ENCODE measurements around the gene DENND4C.

The DENND4C gene

DNA sequence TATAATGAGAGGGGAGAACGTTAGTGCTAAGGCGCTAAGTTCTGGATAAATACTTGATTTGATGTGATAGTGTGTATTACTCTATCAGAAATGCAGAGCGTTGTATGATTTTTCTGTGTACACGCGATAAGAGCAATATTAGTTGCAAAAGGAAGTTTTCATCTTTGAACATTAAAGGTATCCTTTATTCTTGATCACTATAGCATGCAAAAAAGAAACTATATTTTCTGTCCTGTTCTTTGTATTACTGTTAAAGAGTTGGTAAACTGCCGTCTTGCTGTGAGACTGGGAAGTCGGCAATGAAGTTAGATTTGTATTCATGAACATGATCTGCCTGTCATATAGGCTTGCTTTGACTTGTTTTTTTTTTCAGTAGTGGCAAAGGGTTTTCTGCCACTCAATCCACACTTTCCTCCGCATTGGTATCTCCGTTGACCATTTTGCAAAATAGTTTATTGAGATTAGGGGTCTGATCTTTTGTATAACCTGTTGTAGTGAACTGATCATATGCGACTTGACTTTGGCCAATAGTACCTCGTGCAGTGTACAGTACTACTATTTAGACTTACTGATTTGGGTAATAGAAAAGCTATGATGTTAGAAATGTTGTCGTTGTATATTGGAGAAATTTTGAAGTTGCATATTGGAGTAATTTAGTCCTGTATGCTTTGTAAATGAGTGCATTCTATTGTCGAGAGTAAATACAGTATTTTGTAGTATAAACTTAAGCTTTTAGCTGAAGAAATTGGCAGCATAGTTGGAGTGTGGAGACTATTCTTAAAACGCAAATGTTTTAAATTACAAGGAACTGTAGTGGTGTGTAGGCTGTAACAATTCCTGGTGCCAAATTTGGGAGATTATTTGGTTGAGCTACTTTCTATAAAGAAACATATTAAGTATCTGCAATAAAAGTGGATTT, 1.7 kb downstream of the DENND4C start:
- Histone ChIP-seq H3K4me1 (ENCODE audit: control insufficient read depth, insufficient read depth, low read length) (peaks cover 9% of the 10 kb centered on the region; the same call in 1 of the 2 replicates), H3K27ac (ENCODE audit: extremely low read depth, low read depth, low read length) (peak overlapping the region; percentile 96; the same call in 1 of the 2 replicates), H3K36me3 (ENCODE audit: control insufficient read depth in 2 of 2, insufficient read depth in 1 of 2, low read length in 2 of 2) (no peaks in the 10 kb centered on the region; a peak in 1 of 3 replicates), H3K4me3 (ENCODE audit: low read depth, low read length) (peak overlapping the region; percentile 92), H3K9me3 (ENCODE audit: control insufficient read depth, insufficient read depth, low read depth, low read length) (no peaks in the 10 kb centered on the region)
- TF ChIP-seq ZNF10 (tag by site-specific recombination; IDR thresholded peaks at IDR 0.05) (no peak), YY1 (tag by site-specific recombination; IDR thresholded peaks at IDR 0.05) (no peak), ZNF785 (tag by site-specific recombination; IDR thresholded peaks at IDR 0.05) (no peak), SCRT1 (tag by site-specific recombination; IDR thresholded peaks at IDR 0.05; ENCODE audit: borderline replicate concordance) (peak; percentile 46; the same call in 1 of the 2 replicates), ZBTB17 (tag by site-specific recombination; IDR thresholded peaks at IDR 0.05) (peak; percentile 42), ZBTB20 (tag by site-specific recombination; IDR thresholded peaks at IDR 0.05) (0 out of 2 replicates have a peak, but pooled peaks have one; percentile 23)
- TF ChIP-seq, protein P1, sequence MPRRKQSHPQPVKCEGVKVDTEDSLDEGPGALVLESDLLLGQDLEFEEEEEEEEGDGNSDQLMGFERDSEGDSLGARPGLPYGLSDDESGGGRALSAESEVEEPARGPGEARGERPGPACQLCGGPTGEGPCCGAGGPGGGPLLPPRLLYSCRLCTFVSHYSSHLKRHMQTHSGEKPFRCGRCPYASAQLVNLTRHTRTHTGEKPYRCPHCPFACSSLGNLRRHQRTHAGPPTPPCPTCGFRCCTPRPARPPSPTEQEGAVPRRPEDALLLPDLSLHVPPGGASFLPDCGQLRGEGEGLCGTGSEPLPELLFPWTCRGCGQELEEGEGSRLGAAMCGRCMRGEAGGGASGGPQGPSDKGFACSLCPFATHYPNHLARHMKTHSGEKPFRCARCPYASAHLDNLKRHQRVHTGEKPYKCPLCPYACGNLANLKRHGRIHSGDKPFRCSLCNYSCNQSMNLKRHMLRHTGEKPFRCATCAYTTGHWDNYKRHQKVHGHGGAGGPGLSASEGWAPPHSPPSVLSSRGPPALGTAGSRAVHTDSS (tag by site-specific recombination; IDR thresholded peaks at IDR 0.05), result no peak
- TF ChIP-seq, protein P2, sequence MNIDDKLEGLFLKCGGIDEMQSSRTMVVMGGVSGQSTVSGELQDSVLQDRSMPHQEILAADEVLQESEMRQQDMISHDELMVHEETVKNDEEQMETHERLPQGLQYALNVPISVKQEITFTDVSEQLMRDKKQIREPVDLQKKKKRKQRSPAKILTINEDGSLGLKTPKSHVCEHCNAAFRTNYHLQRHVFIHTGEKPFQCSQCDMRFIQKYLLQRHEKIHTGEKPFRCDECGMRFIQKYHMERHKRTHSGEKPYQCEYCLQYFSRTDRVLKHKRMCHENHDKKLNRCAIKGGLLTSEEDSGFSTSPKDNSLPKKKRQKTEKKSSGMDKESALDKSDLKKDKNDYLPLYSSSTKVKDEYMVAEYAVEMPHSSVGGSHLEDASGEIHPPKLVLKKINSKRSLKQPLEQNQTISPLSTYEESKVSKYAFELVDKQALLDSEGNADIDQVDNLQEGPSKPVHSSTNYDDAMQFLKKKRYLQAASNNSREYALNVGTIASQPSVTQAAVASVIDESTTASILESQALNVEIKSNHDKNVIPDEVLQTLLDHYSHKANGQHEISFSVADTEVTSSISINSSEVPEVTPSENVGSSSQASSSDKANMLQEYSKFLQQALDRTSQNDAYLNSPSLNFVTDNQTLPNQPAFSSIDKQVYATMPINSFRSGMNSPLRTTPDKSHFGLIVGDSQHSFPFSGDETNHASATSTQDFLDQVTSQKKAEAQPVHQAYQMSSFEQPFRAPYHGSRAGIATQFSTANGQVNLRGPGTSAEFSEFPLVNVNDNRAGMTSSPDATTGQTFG (tag by site-specific recombination; IDR thresholded peaks at IDR 0.05; ENCODE audit: borderline replicate concordance), result no peak
- POLR2A ChIA-PET, result interaction anchor here (0.8 to 1.9 kb wide), 6 partner anchors 8 to 148 kb away, joined by 3 to 10 read pairs (median 4); partner anchors contain the start of gene RPS6
- CTCF ChIA-PET, result interaction anchor here (0.6 kb wide), 1 partner anchor 1912 kb away, joined by 3 read pairs; no protein-coding TSS in a partner anchor

DNA sequence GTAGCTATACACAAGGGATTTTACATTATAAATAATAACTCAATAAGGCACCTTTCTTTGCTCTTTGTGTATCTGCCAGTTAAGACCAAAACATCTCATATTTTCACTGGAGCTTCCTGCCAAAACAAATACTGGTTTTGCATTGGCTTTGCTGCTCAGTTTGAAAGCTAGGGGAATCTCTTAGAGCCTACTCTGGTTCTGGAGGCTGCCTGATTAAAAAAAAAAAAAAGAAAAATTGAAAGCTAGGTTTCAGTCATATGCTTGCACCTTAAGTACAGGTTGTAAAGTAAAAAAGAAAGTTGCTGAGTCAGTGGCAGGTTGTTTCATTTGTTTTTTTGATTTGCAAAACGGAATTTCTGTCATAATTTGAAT, 2.3 kb downstream of the DENND4C start:
- POLR2A ChIA-PET, result interaction anchor here (0.6 to 1.9 kb wide), 6 partner anchors 8 to 147 kb away, joined by 3 to 7 read pairs (median 4); partner anchors contain the start of gene RPS6
- CTCF ChIA-PET, result interaction anchor here (0.6 to 0.9 kb wide), 4 partner anchors 12 to 1913 kb away, joined by 3 to 6 read pairs (median 3); no protein-coding TSS in a partner anchor
- Histone ChIP-seq H3K9me3 (ENCODE audit: control insufficient read depth, insufficient read depth, low read depth, low read length) (no peaks in the 10 kb centered on the region), H3K4me1 (ENCODE audit: control insufficient read depth, insufficient read depth, low read length) (peaks cover 9% of the 10 kb centered on the region; the same call in 1 of the 2 replicates), H3K4me3 (ENCODE audit: low read depth, low read length) (peak overlapping the region; percentile 92), H3K36me3 (ENCODE audit: control insufficient read depth in 2 of 2, insufficient read depth in 1 of 2, low read length in 2 of 2) (no peaks in the 10 kb centered on the region; a peak in 1 of 3 replicates), H3K27ac (ENCODE audit: extremely low read depth, low read depth, low read length) (no peak overlapping the region)
- TF ChIP-seq, protein P3, sequence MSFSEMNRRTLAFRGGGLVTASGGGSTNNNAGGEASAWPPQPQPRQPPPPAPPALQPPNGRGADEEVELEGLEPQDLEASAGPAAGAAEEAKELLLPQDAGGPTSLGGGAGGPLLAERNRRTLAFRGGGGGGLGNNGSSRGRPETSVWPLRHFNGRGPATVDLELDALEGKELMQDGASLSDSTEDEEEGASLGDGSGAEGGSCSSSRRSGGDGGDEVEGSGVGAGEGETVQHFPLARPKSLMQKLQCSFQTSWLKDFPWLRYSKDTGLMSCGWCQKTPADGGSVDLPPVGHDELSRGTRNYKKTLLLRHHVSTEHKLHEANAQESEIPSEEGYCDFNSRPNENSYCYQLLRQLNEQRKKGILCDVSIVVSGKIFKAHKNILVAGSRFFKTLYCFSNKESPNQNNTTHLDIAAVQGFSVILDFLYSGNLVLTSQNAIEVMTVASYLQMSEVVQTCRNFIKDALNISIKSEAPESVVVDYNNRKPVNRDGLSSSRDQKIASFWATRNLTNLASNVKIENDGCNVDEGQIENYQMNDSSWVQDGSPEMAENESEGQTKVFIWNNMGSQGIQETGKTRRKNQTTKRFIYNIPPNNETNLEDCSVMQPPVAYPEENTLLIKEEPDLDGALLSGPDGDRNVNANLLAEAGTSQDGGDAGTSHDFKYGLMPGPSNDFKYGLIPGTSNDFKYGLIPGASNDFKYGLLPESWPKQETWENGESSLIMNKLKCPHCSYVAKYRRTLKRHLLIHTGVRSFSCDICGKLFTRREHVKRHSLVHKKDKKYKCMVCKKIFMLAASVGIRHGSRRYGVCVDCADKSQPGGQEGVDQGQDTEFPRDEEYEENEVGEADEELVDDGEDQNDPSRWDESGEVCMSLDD (tag by site-specific recombination; IDR thresholded peaks at IDR 0.05), result no peak
- TF ChIP-seq, protein P4, sequence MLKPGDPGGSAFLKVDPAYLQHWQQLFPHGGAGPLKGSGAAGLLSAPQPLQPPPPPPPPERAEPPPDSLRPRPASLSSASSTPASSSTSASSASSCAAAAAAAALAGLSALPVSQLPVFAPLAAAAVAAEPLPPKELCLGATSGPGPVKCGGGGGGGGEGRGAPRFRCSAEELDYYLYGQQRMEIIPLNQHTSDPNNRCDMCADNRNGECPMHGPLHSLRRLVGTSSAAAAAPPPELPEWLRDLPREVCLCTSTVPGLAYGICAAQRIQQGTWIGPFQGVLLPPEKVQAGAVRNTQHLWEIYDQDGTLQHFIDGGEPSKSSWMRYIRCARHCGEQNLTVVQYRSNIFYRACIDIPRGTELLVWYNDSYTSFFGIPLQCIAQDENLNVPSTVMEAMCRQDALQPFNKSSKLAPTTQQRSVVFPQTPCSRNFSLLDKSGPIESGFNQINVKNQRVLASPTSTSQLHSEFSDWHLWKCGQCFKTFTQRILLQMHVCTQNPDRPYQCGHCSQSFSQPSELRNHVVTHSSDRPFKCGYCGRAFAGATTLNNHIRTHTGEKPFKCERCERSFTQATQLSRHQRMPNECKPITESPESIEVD (tag by site-specific recombination; IDR thresholded peaks at IDR 0.05), result peak; percentile 86; the same call in 1 of the 2 replicates
- TF ChIP-seq ZNF335 (tag by site-specific recombination; conservative IDR thresholded peaks at IDR 0.05) (peak; percentile 55), FEZF1 (tag by site-specific recombination; IDR thresholded peaks at IDR 0.05) (peak; percentile 67), ZNF146 (tag by site-specific recombination; IDR thresholded peaks at IDR 0.05) (no peak), ZNF776 (tag by site-specific recombination; IDR thresholded peaks at IDR 0.05; ENCODE audit: borderline replicate concordance) (no peak), ZNF423 (tag by site-specific recombination; IDR thresholded peaks at IDR 0.05) (no peak), ZBTB17 (tag by site-specific recombination; IDR thresholded peaks at IDR 0.05) (no peak), PRDM1 (tag by site-specific recombination; IDR thresholded peaks at IDR 0.05) (peak; percentile 58)
- TF ChIP-seq, protein P5, sequence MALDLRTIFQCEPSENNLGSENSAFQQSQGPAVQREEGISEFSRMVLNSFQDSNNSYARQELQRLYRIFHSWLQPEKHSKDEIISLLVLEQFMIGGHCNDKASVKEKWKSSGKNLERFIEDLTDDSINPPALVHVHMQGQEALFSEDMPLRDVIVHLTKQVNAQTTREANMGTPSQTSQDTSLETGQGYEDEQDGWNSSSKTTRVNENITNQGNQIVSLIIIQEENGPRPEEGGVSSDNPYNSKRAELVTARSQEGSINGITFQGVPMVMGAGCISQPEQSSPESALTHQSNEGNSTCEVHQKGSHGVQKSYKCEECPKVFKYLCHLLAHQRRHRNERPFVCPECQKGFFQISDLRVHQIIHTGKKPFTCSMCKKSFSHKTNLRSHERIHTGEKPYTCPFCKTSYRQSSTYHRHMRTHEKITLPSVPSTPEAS (tag by site-specific recombination; IDR thresholded peaks at IDR 0.05), result no peak
